Measurements from ENCODE around the gene PPP2R5E. TPM values are rescaled to one million over a fixed set of nuclear protein-coding genes. Genes with fewer than 3 reads are reported as not detected.

PPP2R5E gene
- total RNA-seq, 1 experiment from 2014 or later: 14.4 TPM

GRCh38 chr14:63435838-63436237 is 107.3 kb downstream of the PPP2R5E start:
- no peak for DNase-seq (ENCODE audit: low read depth)

GRCh38 chr14:63435204-63435603 is 108.0 kb downstream of the PPP2R5E start:
- no peak for DNase-seq (ENCODE audit: low read depth)

- no peak for DNase-seq (ENCODE audit: low read depth)
Measured at GRCh38 chr14:63432888-63433552, 110.2 kb downstream of the PPP2R5E start.

GRCh38 chr14:63432228-63432627 is 110.9 kb downstream of the PPP2R5E start:
- DNase-seq (ENCODE audit: low read depth): no peak

- DNase-seq (ENCODE audit: low read depth): no peak
Measured at GRCh38 chr14:63431466-63431865, 111.7 kb downstream of the PPP2R5E start.

- DNase-seq (ENCODE audit: low read depth): no peak
Measured at GRCh38 chr14:63428486-63428885, 114.7 kb downstream of the PPP2R5E start.

- DNase-seq (ENCODE audit: low read depth): no peak
Measured at GRCh38 chr14:63426838-63427352, 116.3 kb downstream of the PPP2R5E start.

GRCh38 chr14:63423889-63424288 is 119.3 kb downstream of the PPP2R5E start:
- DNase-seq (ENCODE audit: low read depth): no peak

GRCh38 chr14:63423381-63423780 is 119.8 kb downstream of the PPP2R5E start:
- no peak for DNase-seq (ENCODE audit: low read depth)

GRCh38 chr14:63421919-63422318 is 121.3 kb downstream of the PPP2R5E start:
- no peak for DNase-seq (ENCODE audit: low read depth)

GRCh38 chr14:63421226-63421625 is 122.0 kb downstream of the PPP2R5E start:
- no peak for DNase-seq (ENCODE audit: low read depth)

GRCh38 chr14:63418020-63418419 is 125.2 kb downstream of the PPP2R5E start:
- DNase-seq (ENCODE audit: low read depth): no peak

- no peak for DNase-seq (ENCODE audit: low read depth)
Measured at GRCh38 chr14:63413009-63413408, 130.2 kb downstream of the PPP2R5E start.

GRCh38 chr14:63406333-63406732 is 136.8 kb downstream of the PPP2R5E start:
- no peak for DNase-seq (ENCODE audit: low read depth)

GRCh38 chr14:63405715-63406114 is 137.5 kb downstream of the PPP2R5E start:
- no peak for DNase-seq (ENCODE audit: low read depth)

- DNase-seq (ENCODE audit: low read depth): no peak
Measured at GRCh38 chr14:63404906-63405305, 138.3 kb downstream of the PPP2R5E start.

- no peak for DNase-seq (ENCODE audit: low read depth)
Measured at GRCh38 chr14:63401646-63402045, 141.5 kb downstream of the PPP2R5E start.

- DNase-seq (ENCODE audit: low read depth): no peak
Measured at GRCh38 chr14:63398952-63399351, 144.2 kb downstream of the PPP2R5E start.

- DNase-seq (ENCODE audit: low read depth): no peak
Measured at GRCh38 chr14:63394841-63395240, 148.3 kb downstream of the PPP2R5E start.

GRCh38 chr14:63394432-63394831 is 148.7 kb downstream of the PPP2R5E start:
- DNase-seq (ENCODE audit: low read depth): no peak

- DNase-seq (ENCODE audit: low read depth): no peak
Measured at GRCh38 chr14:63393012-63393411, 150.2 kb downstream of the PPP2R5E start.

GRCh38 chr14:63392236-63392635 is 150.9 kb downstream of the PPP2R5E start:
- DNase-seq (ENCODE audit: low read depth): no peak

- DNase-seq (ENCODE audit: low read depth): peak; percentile 47
Measured at GRCh38 chr14:63388766-63389431, 154.3 kb downstream of the PPP2R5E start.

All from HT1080 (cell line).